Astrocyte (in vitro differentiated cells and primary cell): Measurements from ENCODE around the gene ACAN. TPM values are rescaled to one million over a fixed set of nuclear protein-coding genes. Genes with fewer than 3 reads are reported as not detected.

ENCODE experiments used
- DNase-seq: peaks from one replicate; pipeline ENCODE4 v3.0.0-alpha.2; 2010; ENCODE audit warnings: low read depth
- FAIRE-seq: peaks from 2 replicates; lab custom pipeline; 2011; peaks lifted over from hg19 to GRCh38; lab: Jason Lieb, UNC
- H2AFZ ChIP-seq: 2 replicates; pipeline ENCODE4 v1.6.0; 2012; ENCODE audit warnings: low read depth, low read length, inconsistent platforms
- H3K27ac ChIP-seq: 2 replicates; pipeline ENCODE4 v1.5.1; 2011; ENCODE audit warnings: low read depth, low read length, inconsistent platforms
- H3K27me3 ChIP-seq: 2 replicates; pipeline ENCODE4 v1.6.0; 2011; ENCODE audit warnings: low read length, inconsistent platforms; ENCODE audit not compliant: insufficient read depth
- H3K36me3 ChIP-seq: 2 replicates; pipeline ENCODE4 v1.5.1; 2011; ENCODE audit warnings: low read length, inconsistent platforms; ENCODE audit not compliant: insufficient read depth
- H3K4me1 ChIP-seq: 2 replicates; pipeline ENCODE4 v1.5.1; 2011; ENCODE audit warnings: low read length, inconsistent platforms; ENCODE audit not compliant: insufficient read depth
- H3K4me2 ChIP-seq: 2 replicates; pipeline ENCODE4 v1.6.0; 2012; ENCODE audit warnings: low read length, inconsistent platforms
- H3K4me3 ChIP-seq: 2 replicates; pipeline ENCODE4 v1.5.1; 2011; ENCODE audit warnings: low read depth, mild to moderate bottlenecking, low read length, inconsistent platforms; ENCODE audit not compliant: insufficient read depth
- H3K79me2 ChIP-seq: 2 replicates; pipeline ENCODE4 v1.6.0; 2012; ENCODE audit warnings: mild to moderate bottlenecking, low read length, inconsistent platforms; ENCODE audit not compliant: insufficient read depth
- H3K9ac ChIP-seq: 2 replicates; pipeline ENCODE4 v1.6.0; 2012; ENCODE audit warnings: mild to moderate bottlenecking, low read length, inconsistent platforms
- H3K9me3 ChIP-seq: 2 replicates; pipeline ENCODE4 v1.5.1; 2012; ENCODE audit warnings: low read depth, mild to moderate bottlenecking, low read length, inconsistent platforms; ENCODE audit not compliant: insufficient read depth
- H4K20me1 ChIP-seq: 2 replicates; pipeline ENCODE4 v1.6.0; 2012; ENCODE audit warnings: low read length, inconsistent platforms; ENCODE audit not compliant: insufficient read depth
- H3K27ac Mint-ChIP-seq: one replicate; pipeline ENCODE4 v1.8.0; 2021; ENCODE audit warnings: mild to moderate bottlenecking, mixed read lengths; ENCODE audit not compliant: unreplicated experiment
- H3K27me3 Mint-ChIP-seq: one replicate; pipeline ENCODE4 v1.8.0; 2021; ENCODE audit warnings: low read depth, mixed read lengths; ENCODE audit not compliant: unreplicated experiment
- H3K36me3 Mint-ChIP-seq: one replicate; pipeline ENCODE4 v1.8.0; 2021; ENCODE audit warnings: low read depth, mixed read lengths; ENCODE audit not compliant: unreplicated experiment
- H3K4me1 Mint-ChIP-seq: one replicate; pipeline ENCODE4 v1.8.0; 2021; ENCODE audit warnings: low read depth, mixed read lengths; ENCODE audit not compliant: unreplicated experiment
- H3K4me3 Mint-ChIP-seq: one replicate; pipeline ENCODE4 v1.8.0; 2021; ENCODE audit warnings: mild to moderate bottlenecking, moderate library complexity, mixed read lengths; ENCODE audit not compliant: unreplicated experiment
- H3K9me3 Mint-ChIP-seq: one replicate; pipeline ENCODE4 v1.8.0; 2021; ENCODE audit warnings: mild to moderate bottlenecking, mixed read lengths; ENCODE audit not compliant: unreplicated experiment
- EZH2 ChIP-seq: IDR thresholded peaks from 2 replicates; pipeline ENCODE4 v1.6.1; 2012; ENCODE audit warnings: mild to moderate bottlenecking, low read length, inconsistent platforms; ENCODE audit not compliant: insufficient read depth
- total RNA-seq: library from RNA; stranded (reverse); gene quantifications from 2 replicates; pipeline ENCODE4 v1.2.1, GENCODE V29; 2021
- TF ChIP-seq, protein P1 (sequence below): IDR thresholded peaks from 2 replicates; pipeline ENCODE4 v1.5.1; 2011; ENCODE audit warnings: low read depth, mild to moderate bottlenecking, inconsistent platforms, low read length, moderate library complexity; ENCODE audit not compliant: insufficient read depth

Gene ACAN
- total RNA-seq, 1 donor from 2014 or later = 0.34 TPM

DNA sequence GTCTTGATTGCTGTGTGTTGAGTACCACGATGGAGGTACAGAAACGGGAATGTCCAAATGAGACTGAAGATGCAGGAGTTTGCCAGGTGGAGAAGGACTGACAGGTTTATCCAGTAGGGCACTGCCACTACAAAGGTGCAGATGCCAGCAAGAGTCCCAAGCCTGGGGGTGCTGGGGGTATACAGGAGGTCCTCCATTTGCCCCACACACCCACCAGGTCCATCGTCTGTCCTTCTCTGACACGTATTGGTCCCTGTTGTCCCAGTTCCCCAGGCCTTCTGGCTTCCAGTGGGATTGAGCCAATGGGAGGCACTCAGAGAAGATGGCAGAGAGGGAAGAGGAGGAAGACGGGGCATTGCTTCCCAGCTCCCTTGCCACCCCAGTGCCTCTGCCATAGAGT lies 85.5 kb downstream of the ACAN start:
- Mint-ChIP-seq H3K27ac (no peak overlapping the region), H3K9me3 (no peaks in the 10 kb centered on the region), H3K36me3 (peaks cover 4% of the 10 kb centered on the region), H3K4me3 (no peak overlapping the region), H3K4me1 (peaks cover 4% of the 10 kb centered on the region), H3K27me3 (peaks cover 5% of the 10 kb centered on the region)
- Histone ChIP-seq H3K27me3 (no peaks in the 10 kb centered on the region), H3K27ac (no peak overlapping the region), H3K9ac (no peak overlapping the region), H3K79me2 (no peaks in the 10 kb centered on the region), H2AFZ (no peak overlapping the region), H4K20me1 (no peaks in the 10 kb centered on the region), H3K4me3 (no peak overlapping the region), H3K4me1 (peaks cover 6% of the 10 kb centered on the region), H3K36me3 (no peaks in the 10 kb centered on the region), H3K9me3 (no peaks in the 10 kb centered on the region), H3K4me2 (no peak overlapping the region)
- no peak for DNase-seq
- no peak for FAIRE-seq
- no peak for TF ChIP-seq EZH2
- TF ChIP-seq, protein P1, sequence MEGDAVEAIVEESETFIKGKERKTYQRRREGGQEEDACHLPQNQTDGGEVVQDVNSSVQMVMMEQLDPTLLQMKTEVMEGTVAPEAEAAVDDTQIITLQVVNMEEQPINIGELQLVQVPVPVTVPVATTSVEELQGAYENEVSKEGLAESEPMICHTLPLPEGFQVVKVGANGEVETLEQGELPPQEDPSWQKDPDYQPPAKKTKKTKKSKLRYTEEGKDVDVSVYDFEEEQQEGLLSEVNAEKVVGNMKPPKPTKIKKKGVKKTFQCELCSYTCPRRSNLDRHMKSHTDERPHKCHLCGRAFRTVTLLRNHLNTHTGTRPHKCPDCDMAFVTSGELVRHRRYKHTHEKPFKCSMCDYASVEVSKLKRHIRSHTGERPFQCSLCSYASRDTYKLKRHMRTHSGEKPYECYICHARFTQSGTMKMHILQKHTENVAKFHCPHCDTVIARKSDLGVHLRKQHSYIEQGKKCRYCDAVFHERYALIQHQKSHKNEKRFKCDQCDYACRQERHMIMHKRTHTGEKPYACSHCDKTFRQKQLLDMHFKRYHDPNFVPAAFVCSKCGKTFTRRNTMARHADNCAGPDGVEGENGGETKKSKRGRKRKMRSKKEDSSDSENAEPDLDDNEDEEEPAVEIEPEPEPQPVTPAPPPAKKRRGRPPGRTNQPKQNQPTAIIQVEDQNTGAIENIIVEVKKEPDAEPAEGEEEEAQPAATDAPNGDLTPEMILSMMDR = no peak

GRCh38 chr15:88890495-88890894 lies 87.3 kb downstream of the ACAN start:
- Histone ChIP-seq H4K20me1 (peaks cover 6% of the 10 kb centered on the region), H3K36me3 (no peaks in the 10 kb centered on the region), H3K4me1 (peaks cover 18% of the 10 kb centered on the region), H3K4me2 (no peak overlapping the region), H3K9ac (no peak overlapping the region), H3K27me3 (no peaks in the 10 kb centered on the region), H3K79me2 (no peaks in the 10 kb centered on the region), H3K9me3 (no peaks in the 10 kb centered on the region), H3K4me3 (no peak overlapping the region), H2AFZ (no peak overlapping the region), H3K27ac (no peak overlapping the region)
- no peaks in the 10 kb centered on the region for H3K36me3 Mint-ChIP-seq
- peaks cover 4% of the 10 kb centered on the region for H3K4me1 Mint-ChIP-seq
- TF ChIP-seq, protein P1 = no peak
- no peak for TF ChIP-seq EZH2
- H3K27ac Mint-ChIP-seq = no peak overlapping the region
- DNase-seq (peak; percentile 47), FAIRE-seq (no peak)
- H3K4me3 Mint-ChIP-seq = no peak overlapping the region
- H3K27me3 Mint-ChIP-seq = peaks cover 13% of the 10 kb centered on the region
- no peaks in the 10 kb centered on the region for H3K9me3 Mint-ChIP-seq

DNA sequence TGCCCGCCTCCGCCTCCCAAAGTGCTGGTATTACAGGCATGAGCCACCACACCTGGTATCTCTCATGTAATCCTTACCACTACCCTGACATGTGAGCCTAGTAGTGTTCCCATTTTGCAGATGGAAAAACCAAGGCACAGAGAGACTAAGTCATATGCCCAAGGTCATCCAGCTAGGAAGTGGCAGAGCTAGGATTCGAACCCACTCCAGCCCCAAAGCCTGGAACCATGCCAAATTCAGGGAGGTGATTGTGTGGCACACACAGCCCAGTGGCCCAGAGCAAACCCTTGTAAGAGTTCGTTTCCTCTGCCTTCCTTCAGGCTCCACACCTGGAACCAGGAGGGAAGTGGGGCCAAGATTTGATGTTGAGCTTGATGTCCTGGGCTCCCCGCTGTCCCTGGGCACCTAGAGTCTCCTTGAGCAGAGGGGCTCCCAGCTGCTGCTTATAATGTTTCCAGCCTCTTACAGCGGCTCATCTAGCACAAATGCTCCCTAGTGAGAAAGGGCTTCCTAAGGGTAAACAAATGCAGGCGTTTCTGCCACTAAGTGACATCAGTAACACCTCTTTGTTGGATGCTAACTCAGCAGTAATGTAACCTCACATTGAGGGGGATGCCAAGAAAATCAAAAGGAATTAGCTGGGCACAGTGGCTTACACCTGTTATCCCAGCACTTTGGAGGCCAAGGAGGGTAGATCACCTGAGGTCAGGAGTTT lies 88.5 kb downstream of the ACAN start:
- Mint-ChIP-seq H3K27ac (no peak overlapping the region), H3K36me3 (no peaks in the 10 kb centered on the region), H3K9me3 (no peaks in the 10 kb centered on the region), H3K4me1 (peaks cover 5% of the 10 kb centered on the region), H3K27me3 (peaks cover 14% of the 10 kb centered on the region), H3K4me3 (no peak overlapping the region)
- TF ChIP-seq EZH2 = no peak
- TF ChIP-seq, protein P1 = no peak
- no peaks in the 10 kb centered on the region for H3K27me3 ChIP-seq
- H3K79me2 ChIP-seq = no peaks in the 10 kb centered on the region
- no peak overlapping the region for H2AFZ ChIP-seq
- no peak for FAIRE-seq
- no peak overlapping the region for H3K4me2 ChIP-seq
- no peak overlapping the region for H3K9ac ChIP-seq
- DNase-seq = no peak
- peaks cover 14% of the 10 kb centered on the region for H4K20me1 ChIP-seq
- peaks cover 20% of the 10 kb centered on the region for H3K4me1 ChIP-seq
- H3K27ac ChIP-seq = no peak overlapping the region
- no peaks in the 10 kb centered on the region for H3K9me3 ChIP-seq
- no peaks in the 10 kb centered on the region for H3K36me3 ChIP-seq
- no peak overlapping the region for H3K4me3 ChIP-seq
